Stimulated activated CD8-positive, alpha-beta memory T cell treated with anti-CD3 and anti-CD28 coated beads, Interleukin-15, amount 100 ng/mL, for 1 hour (primary cell): ENCODE results near the gene TNK1.

Source experiments
- DNase-seq: peaks from one replicate; pipeline ENCODE4 v3.0.0-alpha.2; 2020; ENCODE audit warnings: low read depth

Gene TNK1

GRCh38 chr17:7411427-7411750 is 30.5 kb downstream of the TNK1 start:
- no peak for DNase-seq

- no peak for DNase-seq
Measured at GRCh38 chr17:7413346-7413985, 32.6 kb downstream of the TNK1 start.

- DNase-seq, result no peak
Measured at GRCh38 chr17:7414837-7415236, 33.9 kb downstream of the TNK1 start.

- no peak for DNase-seq
Measured at GRCh38 chr17:7415784-7416183, 34.9 kb downstream of the TNK1 start.

GRCh38 chr17:7416323-7416722 is 35.4 kb downstream of the TNK1 start:
- DNase-seq, result no peak

GRCh38 chr17:7417056-7417655 is 36.3 kb downstream of the TNK1 start:
- DNase-seq, result no peak

- no peak for DNase-seq
Measured at GRCh38 chr17:7418472-7419152, 37.7 kb downstream of the TNK1 start.

GRCh38 chr17:7419819-7420610 is 39.1 kb downstream of the TNK1 start, which contains the start of gene SPEM1:
Gene SPEM1 (plus strand): TSS chr17:7420324. CDS start chr17:7420385, 61 bp downstream.
- no peak for DNase-seq

- DNase-seq, result no peak
Measured at GRCh38 chr17:7421186-7421585, 40.3 kb downstream of the TNK1 start.

- no peak for DNase-seq
Measured at GRCh38 chr17:7423679-7424078, 42.8 kb downstream of the TNK1 start.

- DNase-seq, result no peak
Measured at GRCh38 chr17:7425316-7425715, 44.4 kb downstream of the TNK1 start, which contains the start of gene SPEM2. Gene SPEM2 (plus strand): TSS chr17:7425616. CDS start chr17:7425689, 73 bp downstream.

GRCh38 chr17:7425756-7426155 is 44.9 kb downstream of the TNK1 start:
- no peak for DNase-seq

GRCh38 chr17:7426203-7426863 is 45.4 kb downstream of the TNK1 start:
- DNase-seq, result no peak

- no peak for DNase-seq
Measured at GRCh38 chr17:7426896-7427489, 46.1 kb downstream of the TNK1 start.

- DNase-seq, result no peak
Measured at GRCh38 chr17:7427549-7427948, 46.7 kb downstream of the TNK1 start.

- DNase-seq, result no peak
Measured at GRCh38 chr17:7428557-7428956, 47.7 kb downstream of the TNK1 start, which contains the start of gene SPEM3. Gene SPEM3 (plus strand): TSS chr17:7428857. CDS start chr17:7428903, 46 bp downstream.

- no peak for DNase-seq
Measured at GRCh38 chr17:7429722-7430121, 48.8 kb downstream of the TNK1 start.

- no peak for DNase-seq
Measured at GRCh38 chr17:7431231-7431630, 50.3 kb downstream of the TNK1 start.

- no peak for DNase-seq
Measured at GRCh38 chr17:7432296-7432695, 51.4 kb downstream of the TNK1 start.

- peak; percentile 27 for DNase-seq
Measured at GRCh38 chr17:7435676-7436555, 55.0 kb downstream of the TNK1 start.
